WI38 (cell line): Measurements from ENCODE around the gene SEMA3G.

Experiments
- H3K4me3 ChIP-seq: 2 replicates; pipeline ENCODE4 v1.5.1; 2011; ENCODE audit warnings: low read depth, mild to moderate bottlenecking, control low read depth, low read length
- TF ChIP-seq, protein P1 (sequence below): IDR thresholded peaks from 2 replicates; pipeline ENCODE4 v1.5.1; 2012; ENCODE audit warnings: low read depth, mild to moderate bottlenecking, control low read depth, low read length

SEMA3G gene

DNA sequence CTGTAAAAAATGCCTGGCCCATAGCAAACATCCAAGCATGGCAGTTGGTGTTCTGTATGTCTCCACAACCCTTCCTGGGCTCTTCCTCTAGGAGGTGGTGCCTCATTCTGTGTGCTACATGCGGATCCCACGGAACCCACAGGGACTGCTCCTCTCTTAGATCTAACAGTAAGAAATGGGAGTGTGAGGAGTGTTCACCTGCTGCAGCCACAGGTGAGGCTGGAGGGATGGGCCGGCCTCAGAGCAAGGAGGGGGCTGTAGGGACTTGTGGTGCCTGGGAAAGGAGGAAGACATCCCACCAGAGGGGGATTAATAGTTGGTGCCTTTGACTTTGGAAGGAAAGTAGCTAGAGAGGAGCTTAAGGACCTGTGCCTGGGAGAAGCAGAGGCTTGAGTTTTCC lies 22.2 kb downstream of the SEMA3G start:
- H3K4me3 ChIP-seq, result no peak overlapping the region
- TF ChIP-seq, protein P1, sequence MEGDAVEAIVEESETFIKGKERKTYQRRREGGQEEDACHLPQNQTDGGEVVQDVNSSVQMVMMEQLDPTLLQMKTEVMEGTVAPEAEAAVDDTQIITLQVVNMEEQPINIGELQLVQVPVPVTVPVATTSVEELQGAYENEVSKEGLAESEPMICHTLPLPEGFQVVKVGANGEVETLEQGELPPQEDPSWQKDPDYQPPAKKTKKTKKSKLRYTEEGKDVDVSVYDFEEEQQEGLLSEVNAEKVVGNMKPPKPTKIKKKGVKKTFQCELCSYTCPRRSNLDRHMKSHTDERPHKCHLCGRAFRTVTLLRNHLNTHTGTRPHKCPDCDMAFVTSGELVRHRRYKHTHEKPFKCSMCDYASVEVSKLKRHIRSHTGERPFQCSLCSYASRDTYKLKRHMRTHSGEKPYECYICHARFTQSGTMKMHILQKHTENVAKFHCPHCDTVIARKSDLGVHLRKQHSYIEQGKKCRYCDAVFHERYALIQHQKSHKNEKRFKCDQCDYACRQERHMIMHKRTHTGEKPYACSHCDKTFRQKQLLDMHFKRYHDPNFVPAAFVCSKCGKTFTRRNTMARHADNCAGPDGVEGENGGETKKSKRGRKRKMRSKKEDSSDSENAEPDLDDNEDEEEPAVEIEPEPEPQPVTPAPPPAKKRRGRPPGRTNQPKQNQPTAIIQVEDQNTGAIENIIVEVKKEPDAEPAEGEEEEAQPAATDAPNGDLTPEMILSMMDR, result no peak

DNA sequence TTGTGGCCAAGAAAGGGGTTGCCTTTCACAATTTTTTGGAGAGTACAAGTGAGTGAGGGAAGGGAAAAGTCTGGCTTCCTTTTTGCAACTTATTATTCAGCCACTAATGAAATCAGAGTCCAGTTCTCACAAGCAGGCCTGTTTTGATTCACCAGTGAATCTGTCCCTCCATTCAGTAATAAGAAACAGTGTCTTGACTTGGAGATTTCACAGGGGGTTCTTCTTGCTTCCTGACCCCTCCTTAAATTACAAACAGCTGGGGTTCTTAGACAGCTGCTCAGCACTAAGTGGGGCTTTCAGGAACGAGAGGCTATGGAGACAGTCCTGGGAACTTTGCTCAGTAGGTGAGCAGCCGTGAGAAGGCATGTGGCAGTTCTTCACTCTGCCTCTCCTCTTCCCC lies 24.5 kb downstream of the SEMA3G start:
- TF ChIP-seq, protein P1, result no peak

DNA sequence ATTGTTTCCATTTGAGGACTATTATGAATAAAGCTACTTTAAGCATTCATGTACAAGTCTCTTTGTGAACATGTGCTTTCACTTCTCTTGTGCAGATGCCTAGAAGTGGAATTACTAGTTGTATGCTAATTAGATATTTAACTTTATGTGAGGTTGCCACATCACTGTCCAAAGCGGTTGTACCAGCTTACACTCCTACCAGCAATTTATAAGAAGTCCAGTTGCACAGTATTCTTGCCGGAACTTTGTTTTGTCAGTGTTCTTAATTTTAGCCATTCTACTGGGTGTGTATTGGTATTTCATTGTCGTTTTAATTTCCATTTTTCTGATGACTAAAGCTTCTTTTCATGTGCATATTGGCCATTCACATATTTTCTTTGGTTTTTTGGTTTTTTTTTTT lies 29.1 kb downstream of the SEMA3G start:
- TF ChIP-seq, protein P1, result no peak
- no peak overlapping the region for H3K4me3 ChIP-seq

More for the DNA sequence above, 24.5 kb downstream of the SEMA3G start:
- H3K4me3 ChIP-seq, result no peak overlapping the region

DNA sequence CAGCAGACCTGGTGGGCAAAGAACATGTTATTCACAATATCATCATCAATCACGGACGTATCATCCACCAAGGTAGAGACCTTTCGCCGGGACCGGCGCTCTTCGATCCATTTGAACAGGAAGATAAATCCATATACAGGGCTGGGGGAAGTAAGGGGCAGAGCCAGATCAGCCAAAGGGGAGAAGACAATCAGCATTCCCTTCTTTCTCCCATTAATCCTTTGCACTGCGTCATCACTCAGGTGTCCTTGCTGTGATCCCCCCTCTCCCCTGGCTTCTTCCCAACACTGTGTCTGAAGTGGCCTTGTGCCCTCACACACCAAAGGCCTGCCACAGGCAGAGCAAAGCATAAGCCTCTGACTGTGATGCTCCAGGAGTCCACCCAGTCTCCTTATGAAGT lies 36.4 kb downstream of the SEMA3G start:
- peak overlapping the region; percentile 97 for H3K4me3 ChIP-seq
- TF ChIP-seq, protein P1, result no peak

DNA sequence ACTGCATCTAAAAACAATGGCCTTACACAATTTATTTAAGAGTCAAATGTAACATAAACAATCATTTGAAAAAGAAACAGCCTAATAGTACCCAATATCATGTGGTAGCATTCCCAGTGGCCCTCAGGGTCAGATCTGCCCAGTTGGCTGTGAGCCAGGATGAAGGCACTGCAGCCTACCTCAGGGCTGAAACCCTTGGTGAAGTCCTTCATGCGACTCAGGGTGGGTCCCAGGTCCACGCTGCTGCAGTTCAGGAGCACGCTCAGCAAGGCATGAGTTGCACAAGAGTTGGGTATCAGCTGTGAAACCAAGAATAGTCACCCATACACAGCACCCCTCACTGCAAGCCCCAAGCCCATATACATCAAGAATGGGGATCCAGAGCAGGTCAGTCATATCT lies 37.1 kb downstream of the SEMA3G start:
- H3K4me3 ChIP-seq, result no peak overlapping the region
- TF ChIP-seq, protein P1, result no peak

DNA sequence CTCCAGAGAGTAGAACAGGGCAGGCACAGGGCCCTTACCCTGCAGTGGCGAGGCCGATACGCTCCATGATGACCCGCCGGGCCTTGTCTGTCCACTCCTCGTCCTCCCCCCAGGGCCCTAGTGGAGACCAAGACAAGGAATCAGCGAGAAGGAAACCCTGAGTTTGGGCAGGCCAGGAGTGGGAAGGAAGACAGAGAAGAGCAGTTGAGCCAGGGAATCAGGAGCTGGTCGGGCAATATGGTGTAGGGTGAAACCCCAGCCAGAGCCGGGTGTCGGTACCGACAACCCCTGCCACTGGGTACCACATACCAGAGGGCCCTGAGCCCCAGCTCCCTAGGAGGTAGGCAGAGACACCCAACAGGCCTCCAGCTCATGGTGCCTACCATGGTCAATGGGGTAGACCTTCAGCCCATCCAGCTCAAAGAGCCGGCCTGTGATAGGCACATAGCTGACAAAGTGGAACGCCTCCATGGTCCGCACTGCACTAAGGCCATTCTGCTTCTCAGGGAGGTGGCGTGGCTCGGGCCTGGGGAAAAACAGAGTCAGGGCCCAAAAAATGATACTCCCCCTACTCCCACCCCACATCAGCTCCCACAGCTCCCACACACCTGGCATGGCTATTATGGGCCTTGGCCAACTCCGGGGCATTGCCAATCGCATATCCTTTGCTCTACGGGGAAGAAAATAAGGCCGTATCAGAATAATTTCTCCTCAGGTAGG lies 38.0 kb downstream of the SEMA3G start:
- TF ChIP-seq, protein P1, result no peak
- H3K4me3 ChIP-seq, result no peak overlapping the region

DNA sequence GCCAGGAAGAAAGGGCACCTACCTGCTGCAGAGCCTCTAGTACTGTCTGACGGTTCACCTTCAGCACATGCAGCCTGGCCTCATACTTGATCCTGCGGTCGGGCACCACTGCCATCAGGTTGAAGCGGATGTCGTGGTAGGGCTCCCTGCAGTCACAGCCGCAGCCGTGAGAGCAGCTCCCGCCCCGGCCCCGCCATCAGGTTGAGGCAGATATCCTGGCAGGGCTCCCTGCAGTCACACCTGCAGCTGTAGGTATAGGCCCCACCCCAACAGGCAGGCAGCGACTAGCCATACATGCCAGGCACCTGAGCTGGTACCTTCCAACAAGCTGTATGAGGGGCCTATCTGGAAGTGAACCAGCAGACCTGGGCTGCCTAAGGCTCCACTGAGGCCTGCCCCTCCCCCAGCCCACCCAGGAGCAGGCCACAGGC lies 38.7 kb downstream of the SEMA3G start:
- H3K4me3 ChIP-seq, result no peak overlapping the region
- TF ChIP-seq, protein P1, result no peak
